Measurements from ENCODE around the gene SYNRG. TPM values are rescaled to one million over a fixed set of nuclear protein-coding genes. Genes with fewer than 3 reads are reported as not detected.

SYNRG gene
- total RNA-seq (10 to 100 TPM; 32.7 to 57.6 (median 48.2) TPM), polyA plus RNA-seq (1 to 10 TPM; 2.9 to 5.6 TPM)
- long read RNA-seq, donor 1, partial matches to known transcripts: 7 of 13 reads
- long read RNA-seq, donor 1, other reads (novel, unspliced or antisense): 6 of 13 reads
- long read RNA-seq, donor 2, partial matches to known transcripts: 8 of 17 reads
- long read RNA-seq, donor 2, other reads (novel, unspliced or antisense): 9 of 17 reads
- long read RNA-seq, donor 3, partial matches to known transcripts: 13 of 21 reads
- long read RNA-seq, donor 3, other reads (novel, unspliced or antisense): 8 of 21 reads

- 2 to 3% methylated on average over 60 of the region's 60 CpGs for WGBS, 2 donors
- H3K27ac ChIP-seq: peak within 1 kb of the TSS; percentile 73 to 98 (median 94)
- H3K4me1 ChIP-seq: peaks cover 0 to 49% (median 40%) of the 10 kb centered on the region in 9 donors
- intact Hi-C loops (cut with DNase I): no loop called here
- H3K9me3 ChIP-seq: no peaks in the 10 kb centered on the region
- peak; percentile 99 for ATAC-seq
- DNase-seq: peak; percentile 93 to 95
- H3K4me3 ChIP-seq: peak within 1 kb of the TSS; percentile 53 to 99 (median 94)
- TF ChIP-seq CTCF (IDR thresholded peaks at IDR 0.05): peak in 7 of 9 donors; percentile 16 to 61 (median 46)
- peaks cover 0 to 29% (median 13%) of the 10 kb centered on the region in 9 donors for H3K36me3 ChIP-seq
- H3K27me3 ChIP-seq: no peaks in the 10 kb centered on the region
Observed at GRCh38 chr17:37609170-37610040, at the start of gene SYNRG. Gene SYNRG, minus strand, starts transcription at chr17:37609418. Its CDS starts 63 bp downstream, at chr17:37609355.

GRCh38 chr17:37657202-37657601, 48.0 kb upstream of the SYNRG start:
- no peak for ATAC-seq
- 70 to 81% methylated on average over 1 of the region's 1 CpG for WGBS, 2 donors
- intact Hi-C loops (cut with DNase I): loop anchor here in 5 of 10 donors (10.0 kb wide), 5 partner anchors 58 to 158 kb away; no protein-coding TSS in a partner anchor
- peaks cover 0 to 21% (median 3%) of the 10 kb centered on the region in 7 donors for H3K27me3 ChIP-seq
- H3K4me1 ChIP-seq: no peaks in the 10 kb centered on the region
- no peak overlapping the region for H3K4me3 ChIP-seq
- no peaks in the 10 kb centered on the region for H3K9me3 ChIP-seq
- H3K36me3 ChIP-seq: no peaks in the 10 kb centered on the region
- no peak for TF ChIP-seq CTCF (IDR thresholded peaks at IDR 0.05)
- no peak overlapping the region for H3K27ac ChIP-seq
- no peak for DNase-seq

- H3K27ac ChIP-seq: no peak overlapping the region
- DNase-seq: no peak
- TF ChIP-seq CTCF (IDR thresholded peaks at IDR 0.05): no peak
- intact Hi-C loops (cut with DNase I): loop anchor here in 6 of 10 donors (2.0 to 10.0 kb wide), 8 partner anchors 63 to 165 kb away; no protein-coding TSS in a partner anchor
- WGBS, 2 donors: 57 to 69% methylated on average over 2 of the region's 2 CpGs
- H3K27me3 ChIP-seq: peaks cover 0 to 64% (median 19%) of the 10 kb centered on the region in 7 donors
- no peak for ATAC-seq
- no peaks in the 10 kb centered on the region for H3K9me3 ChIP-seq
- no peaks in the 10 kb centered on the region for H3K36me3 ChIP-seq
- no peak overlapping the region for H3K4me3 ChIP-seq
- peaks cover 0 to 9% (median 0%) of the 10 kb centered on the region in 9 donors for H3K4me1 ChIP-seq
Observed at GRCh38 chr17:37651849-37652248, 42.6 kb upstream of the SYNRG start.

GRCh38 chr17:37650419-37651003, 41.3 kb upstream of the SYNRG start:
- Histone ChIP-seq H3K27me3 (peaks cover 0 to 78% (median 19%) of the 10 kb centered on the region in 7 donors), H3K27ac (no peak overlapping the region), H3K36me3 (no peaks in the 10 kb centered on the region), H3K4me3 (no peak overlapping the region), H3K9me3 (no peaks in the 10 kb centered on the region), H3K4me1 (peaks cover 0 to 9% (median 0%) of the 10 kb centered on the region in 9 donors)
- DNase-seq: peak in 1 of 2 donors; percentile 6
- 52 to 60% methylated on average over 6 of the region's 6 CpGs for WGBS, 2 donors
- intact Hi-C loops (cut with DNase I): loop anchor here in 6 of 10 donors (2.0 to 10.0 kb wide), 8 partner anchors 64 to 167 kb away; no protein-coding TSS in a partner anchor
- peak; percentile 4 to 56 (median 48) for TF ChIP-seq CTCF (IDR thresholded peaks at IDR 0.05)
- peak in 3 of 8 donors; percentile 38 to 59 (median 39) for ATAC-seq
